Renal cortex interstitium (tissue), 11 donors: ENCODE results near the gene RAB30. TPM values are rescaled to one million over a fixed set of nuclear protein-coding genes. Genes with fewer than 3 reads are reported as not detected.
"Not testable (repeated sequence)": the region's sequence is repeated elsewhere in the genome, so short reads cannot be mapped to it uniquely, and the experiment has no call there.

Source experiments
- DNase-seq, 11 donors: peaks; one replicate each; pipeline ENCODE4 v3.0.0-alpha.2; 2013; ENCODE audit warnings: low read depth in 9 of 11, low spot score in 4 of 11; ENCODE audit errors: extremely low read depth in 1 of 11
- polyA plus RNA-seq, 3 donors: library from polyadenylated mRNA; unstranded; fragments of 120-200 nt; gene quantifications; one replicate each; pipeline ENCODE4 v1.2.1, GENCODE V29; 2013; ENCODE audit not compliant: insufficient read length in 3 of 3

RAB30 gene
- polyA plus RNA-seq, 3 donors, result 7.6 to 7.9 (median 7.7) TPM

DNA sequence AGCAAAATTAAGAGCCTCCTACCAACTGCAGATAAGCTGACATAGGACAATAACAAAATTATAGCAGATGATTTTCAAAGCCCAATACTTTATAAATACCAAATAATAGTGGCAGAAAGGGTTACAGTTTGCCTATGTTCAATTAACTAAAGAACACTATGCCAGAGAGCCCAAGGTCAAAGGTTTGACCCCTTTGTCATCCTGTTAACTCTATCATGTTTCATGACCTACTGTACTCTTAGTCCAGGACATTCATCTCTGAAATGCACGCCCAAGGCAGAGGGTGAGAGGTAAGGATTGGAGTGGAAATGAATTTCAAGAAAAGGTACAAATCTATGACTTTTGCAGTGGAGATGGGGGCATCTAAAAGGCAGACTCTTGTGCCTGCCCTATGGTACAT, 99.6 kb downstream of the RAB30 start:
- DNase-seq, result no peak

DNA sequence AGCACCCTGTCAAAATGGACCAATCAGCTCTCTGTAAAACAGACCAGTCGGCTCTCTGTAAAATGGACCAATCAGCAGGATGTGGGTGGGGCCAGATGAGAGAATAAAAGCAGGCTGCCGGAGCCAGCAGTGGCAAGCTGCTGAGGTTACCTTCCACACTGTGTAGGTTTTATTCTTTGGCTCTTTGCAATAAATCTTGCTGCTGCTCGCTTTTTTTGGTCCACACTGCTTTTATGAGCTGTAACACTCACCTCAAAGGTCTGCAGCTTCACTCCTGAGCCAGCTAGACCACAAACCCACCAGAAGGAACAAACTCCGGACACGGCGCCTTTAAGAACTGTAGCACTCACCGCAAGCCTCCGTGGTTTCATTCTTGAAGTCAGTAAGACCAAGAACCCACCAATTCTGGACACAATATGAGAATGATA, 100.2 kb downstream of the RAB30 start:
- not testable (repeated sequence) for DNase-seq

DNA sequence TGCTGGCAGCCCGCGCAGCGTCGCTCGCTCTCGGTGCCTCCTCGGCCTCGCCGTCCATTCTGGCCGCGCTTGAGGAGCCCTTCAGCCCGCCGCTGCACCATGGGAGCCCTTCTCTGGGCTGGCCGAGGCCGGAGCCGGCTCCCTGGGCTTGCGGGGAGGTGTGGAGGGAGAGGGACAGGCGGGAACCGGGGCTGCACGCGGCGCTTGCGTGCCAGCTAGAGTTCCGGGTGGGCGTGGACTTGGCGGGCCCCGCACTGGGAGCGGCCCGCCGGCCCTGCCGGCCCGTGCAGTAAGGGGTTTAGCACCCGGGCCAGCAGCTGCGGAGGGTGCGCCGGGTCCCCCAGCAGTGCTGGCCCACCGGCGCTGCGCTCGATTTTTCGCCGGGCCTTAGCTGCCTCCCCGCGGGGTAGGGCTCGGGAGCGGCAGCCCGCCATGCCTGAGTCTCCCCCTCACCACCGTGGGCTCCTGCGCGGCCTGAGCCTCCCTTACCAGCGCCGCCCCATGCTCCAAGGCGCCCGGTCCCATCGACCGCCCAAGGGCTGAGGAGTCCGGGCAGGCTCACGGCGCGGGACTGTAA, 101.1 kb downstream of the RAB30 start:
- DNase-seq, result not testable (repeated sequence)

DNA sequence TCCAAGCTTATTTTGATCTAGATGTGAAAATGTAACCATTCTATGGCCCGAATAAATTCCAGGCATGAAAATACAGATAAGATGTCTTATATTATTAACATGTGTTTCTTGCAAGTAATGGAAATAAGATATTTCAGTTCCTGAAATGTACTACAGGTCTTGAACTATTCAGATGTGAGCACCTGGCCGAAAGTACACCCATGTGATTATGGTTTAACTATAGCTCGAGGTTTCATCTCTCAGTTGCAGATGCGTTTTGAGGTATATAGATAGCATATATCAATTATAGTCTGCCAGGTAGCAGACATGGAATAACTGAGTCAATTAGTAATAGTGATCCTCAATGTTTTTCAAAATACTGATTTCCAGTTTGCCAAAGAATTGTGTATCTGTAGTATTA, 101.9 kb downstream of the RAB30 start:
- DNase-seq, result no peak

DNA sequence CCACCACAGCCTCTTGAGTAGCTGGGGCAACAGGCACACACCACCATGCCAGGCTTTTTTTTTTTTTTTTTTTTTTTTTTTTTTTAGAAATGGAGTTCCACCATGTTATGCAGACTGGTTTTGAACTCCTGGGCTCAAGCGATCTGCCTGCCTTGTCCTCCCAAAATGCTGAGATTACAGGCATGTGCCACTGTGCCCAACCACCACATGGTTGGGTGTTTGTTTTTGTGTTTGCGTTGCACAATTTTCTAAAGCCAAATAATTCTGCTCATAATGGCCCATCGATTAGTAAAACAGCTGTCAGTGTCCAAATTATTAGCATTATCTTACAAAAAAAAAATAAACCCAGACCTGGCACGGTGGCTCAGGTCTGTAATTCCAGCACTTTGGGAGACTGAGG, 104.3 kb downstream of the RAB30 start:
- no peak for DNase-seq

DNA sequence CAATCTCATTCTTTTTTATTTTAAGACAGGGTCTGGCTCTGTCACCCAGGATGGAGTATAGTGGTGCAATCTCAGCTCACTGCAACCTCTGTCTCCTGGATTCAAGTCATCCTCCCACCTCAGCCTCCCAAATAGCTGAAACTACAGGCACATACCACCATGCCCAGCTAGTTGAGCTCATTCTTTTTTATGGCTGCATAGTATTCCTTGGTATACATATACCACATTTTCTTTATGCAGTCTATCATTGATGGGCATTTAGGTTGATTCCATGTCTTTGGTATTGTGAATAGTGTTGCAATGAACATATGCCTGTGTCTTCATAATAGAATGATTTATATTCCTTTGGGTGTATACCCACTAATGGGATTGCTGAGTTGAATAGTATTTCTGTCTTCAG, 109.7 kb downstream of the RAB30 start:
- not testable (repeated sequence) for DNase-seq

DNA sequence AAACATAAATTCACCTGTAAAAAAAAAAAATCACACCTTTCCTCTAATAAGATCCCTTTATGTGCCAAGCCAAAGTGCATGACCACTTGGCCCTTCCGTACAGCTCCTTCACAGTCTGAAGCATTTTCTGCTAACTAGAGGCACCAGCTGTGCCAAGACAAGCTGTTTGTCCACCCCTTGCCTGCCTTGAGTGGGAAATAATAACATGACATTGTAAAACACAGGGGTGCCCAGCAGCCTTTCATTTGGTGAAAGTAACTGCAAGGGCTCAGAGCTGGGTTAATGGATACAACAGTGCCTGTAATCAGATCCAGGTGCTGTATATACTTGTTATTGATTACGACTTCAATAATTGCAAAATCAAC, 110.9 kb downstream of the RAB30 start:
- DNase-seq, result no peak

DNA sequence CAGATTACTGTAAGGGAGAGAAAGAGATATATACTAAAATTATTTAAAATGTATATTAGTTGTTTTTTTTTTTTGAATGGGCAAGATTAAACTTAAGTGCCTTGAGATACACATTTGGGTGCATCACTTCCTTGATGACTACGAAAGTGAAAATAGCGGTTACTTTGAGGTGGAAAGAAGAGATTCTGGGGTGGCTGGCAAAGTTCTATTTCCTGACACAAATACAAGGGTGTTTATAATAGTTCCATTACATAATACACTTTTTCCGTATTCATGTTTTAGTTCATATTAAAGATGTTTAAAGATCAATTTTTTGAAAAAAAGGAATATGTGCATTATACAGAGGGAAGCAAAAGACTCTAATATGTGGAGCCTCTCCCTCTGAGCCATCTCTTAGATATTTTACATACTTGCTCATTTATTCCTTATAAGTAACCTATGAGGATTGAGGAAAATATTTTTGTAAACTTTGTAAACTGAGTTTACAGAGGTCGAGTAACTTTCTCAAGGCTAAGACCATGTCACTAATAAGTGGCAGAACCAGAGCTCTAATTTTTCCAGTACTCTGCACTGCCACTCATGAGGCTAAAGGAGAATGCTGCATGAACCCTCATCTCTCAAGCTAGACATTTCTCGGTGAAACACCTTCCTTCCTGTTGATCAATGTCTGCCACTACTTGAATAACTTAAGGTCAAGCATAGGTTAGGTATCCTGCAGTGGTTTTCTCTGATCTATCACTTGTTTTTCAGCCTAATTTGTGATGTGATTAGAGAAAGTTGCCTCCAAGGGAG, 111.5 kb downstream of the RAB30 start:
- no peak for DNase-seq

DNA sequence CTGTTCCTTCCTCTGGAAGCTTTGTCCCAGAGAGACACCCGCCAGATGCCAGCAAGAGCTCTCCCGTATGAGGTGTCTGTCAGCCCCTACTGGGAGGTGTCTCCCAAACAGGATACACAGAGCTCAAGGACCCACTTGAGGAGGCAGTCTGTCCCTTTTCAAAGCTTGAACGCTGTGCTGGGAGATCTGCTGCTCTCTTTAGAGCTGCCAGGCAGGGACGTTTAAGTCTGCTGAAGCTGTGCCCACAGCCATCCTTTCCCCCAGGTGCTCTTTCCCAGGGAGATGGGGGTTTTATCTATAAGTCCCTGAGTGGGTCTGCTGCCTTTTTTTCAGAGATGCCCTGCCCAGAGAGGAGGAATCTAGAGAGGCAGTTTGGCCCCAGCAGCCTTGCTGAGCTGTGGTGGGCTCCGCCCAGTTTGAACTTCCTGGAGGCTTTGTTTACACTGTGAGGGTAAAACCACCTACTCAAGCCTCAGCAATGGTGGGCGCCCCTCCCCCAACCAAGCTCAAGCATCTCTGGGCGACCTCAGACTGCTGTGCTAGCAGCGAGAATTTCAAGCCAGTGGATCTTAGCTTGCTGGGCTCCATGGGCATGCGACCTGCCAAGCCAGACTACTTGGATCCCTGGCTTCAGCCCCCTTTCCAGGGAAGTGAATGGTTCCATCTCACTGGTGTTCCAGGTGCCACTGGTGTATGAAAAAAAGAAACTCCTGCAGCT, 115.8 kb downstream of the RAB30 start:
- not testable (repeated sequence) for DNase-seq

DNA sequence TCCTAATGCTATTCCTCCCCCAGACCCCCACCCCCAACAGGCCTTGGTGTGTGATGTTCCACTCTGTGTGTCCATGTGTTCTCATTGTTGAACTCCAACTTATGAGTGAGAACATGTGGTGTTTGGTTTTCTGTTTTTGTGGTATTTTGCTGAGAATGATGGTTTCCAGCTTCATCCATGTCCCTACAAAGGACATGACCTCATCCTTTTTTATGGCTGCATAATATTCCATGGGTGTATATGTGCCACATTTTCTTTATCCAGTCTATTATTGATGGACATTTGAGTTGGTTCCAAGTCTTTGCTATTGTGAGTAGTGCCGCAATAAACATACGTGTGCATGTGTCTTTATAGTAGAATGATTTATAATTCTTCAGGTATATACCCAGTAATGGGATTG, 121.2 kb downstream of the RAB30 start:
- DNase-seq, result not testable (repeated sequence)

DNA sequence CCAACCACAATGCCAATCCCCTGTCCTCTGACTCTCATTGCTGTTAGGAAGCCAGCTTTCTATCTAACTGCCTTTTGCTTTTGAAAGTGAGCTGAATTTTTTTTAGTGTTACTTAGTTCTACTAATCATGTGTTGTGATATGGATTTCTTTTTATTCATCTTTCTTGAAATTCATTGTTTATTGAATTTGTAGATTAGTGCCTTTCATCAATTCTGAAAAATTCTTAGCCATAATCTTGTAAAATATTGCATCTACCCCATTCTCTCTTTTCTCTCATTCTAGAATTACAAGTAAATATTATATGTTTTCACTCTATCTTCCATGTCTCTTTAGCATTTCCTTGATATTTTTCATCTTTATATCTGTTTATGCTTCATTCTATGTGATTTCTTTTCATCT, 122.3 kb downstream of the RAB30 start:
- no peak for DNase-seq

DNA sequence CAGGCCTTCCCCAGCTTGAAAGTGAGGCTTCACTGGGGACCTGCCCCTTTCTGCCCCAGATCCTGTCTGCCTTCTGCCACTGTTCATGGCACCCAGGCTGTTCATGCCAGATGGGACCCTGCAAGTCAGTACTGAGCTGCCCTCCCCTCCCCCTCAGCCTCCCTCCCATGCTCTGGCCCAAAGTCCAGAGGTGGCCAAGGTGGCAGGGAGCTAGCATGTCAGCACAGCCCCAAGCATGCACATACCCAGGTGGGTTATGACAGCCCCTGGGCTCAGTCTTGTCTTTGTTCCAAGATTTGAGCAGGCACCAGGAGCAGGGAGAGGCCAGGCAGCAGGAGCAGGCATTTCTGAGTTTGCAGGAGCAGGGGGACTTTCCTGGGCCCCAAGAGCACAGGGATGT, 126.0 kb downstream of the RAB30 start:
- DNase-seq, result no peak

DNA sequence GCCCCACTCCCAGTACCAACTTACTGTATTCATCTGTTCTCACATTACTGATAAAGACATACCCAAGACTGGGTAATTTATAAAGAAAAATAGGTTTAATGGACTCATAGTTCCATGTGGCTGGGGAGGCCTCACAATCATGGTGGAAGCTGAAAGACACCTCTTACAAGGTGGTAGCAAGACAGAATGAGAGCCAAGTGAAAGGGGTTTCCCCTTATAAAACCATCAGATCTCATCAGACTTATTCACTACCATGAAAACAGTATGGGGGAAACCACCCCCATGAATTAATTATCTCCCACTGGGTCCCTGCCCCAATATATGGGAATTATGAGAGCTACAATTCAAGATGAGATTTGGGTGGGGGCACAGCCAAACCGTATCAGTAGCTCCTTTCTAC, 126.7 kb downstream of the RAB30 start:
- DNase-seq, result not testable (repeated sequence)

DNA sequence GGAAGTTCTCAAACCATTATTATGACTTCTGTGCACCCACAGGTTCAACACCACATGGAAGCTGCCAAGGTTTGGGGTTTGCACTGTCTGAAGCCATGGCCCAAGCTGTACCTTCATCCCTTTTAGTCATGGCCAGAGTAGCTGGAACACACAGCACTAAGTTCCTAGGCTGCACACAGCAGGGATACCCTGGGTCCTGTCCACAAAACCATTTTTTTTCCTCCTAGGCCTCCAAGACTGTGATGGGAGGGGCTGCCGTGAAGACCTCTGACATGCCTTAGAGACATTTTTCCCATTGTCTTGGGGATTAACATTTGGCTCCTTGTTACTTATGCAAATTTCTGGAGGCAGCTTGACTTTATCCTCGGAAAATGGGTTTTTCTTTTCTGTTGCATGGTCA, 127.5 kb downstream of the RAB30 start:
- no peak for DNase-seq

DNA sequence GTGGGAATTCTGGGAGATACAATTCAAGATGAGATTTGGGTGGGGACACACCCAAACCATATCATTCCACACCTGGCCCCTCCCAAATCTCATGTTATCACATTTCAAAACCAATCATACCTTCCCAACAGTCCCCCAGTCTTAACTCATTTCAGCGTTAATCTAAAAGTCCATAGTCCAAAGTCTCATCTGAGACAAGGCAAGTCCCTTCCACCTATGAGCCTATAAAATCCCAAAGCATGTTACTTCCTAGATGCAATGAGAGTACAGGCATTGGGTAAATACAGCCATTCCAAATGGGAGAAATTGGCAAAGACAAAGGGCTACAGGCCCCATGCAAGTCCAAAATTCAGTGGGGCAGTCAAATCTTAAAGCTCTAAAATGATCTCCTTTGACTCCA, 128.3 kb downstream of the RAB30 start:
- not testable (repeated sequence) for DNase-seq

DNA sequence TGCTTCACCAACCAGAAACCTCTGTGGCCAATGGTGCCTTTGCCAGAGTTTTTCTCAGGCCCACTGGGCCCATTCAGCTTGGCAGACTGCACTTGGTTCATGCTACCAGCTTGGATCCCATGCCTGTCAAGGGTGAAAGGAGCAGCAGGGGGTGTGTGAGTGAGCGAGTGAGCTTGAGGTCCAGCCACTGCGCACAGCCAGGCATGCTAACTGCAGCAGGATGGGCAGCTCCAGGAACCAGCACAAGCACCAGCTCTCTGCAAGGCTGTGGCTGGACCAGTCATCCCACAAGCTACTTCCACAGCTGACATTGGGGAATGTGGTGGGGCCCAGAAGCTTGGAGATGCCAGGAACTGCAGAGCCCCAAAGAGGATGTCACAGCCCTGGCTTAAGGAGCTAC, 129.3 kb downstream of the RAB30 start:
- no peak for DNase-seq

DNA sequence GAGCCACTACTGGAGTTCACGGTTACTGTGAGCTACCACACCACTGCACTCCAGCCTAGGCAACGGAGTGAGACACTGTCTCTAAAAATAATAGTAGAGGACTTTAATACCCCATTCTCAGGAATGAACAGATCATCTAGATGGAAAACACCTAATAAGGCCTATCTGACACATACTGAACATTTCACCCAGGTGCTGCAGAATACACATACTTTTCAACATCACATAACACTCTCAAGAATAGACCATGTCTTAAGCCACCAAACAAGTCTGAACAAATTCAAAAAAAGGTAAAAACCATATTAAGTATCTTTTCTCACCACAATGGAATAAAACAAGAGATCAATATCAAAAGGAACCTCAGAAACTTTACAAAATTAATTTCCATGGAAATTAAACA, 132.2 kb downstream of the RAB30 start:
- no peak for DNase-seq

DNA sequence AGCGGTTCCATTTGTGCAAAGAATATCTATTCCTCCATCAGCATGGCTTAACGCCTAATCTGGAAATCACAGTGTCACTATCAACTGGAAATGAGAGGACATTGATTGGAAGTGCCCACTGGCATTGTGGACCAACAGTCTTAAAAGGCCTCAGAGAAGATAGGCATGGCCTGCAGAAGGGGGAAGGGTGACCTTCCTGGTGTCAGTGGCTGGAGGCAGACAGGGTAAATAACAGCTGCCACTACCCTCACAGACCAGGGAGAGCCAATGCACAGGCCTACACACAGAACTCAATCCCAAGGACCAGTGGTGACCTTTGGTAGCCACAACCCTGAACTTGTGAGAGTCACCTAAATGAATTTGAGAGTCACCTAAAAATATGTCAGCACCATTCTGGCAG, 134.1 kb downstream of the RAB30 start:
- no peak for DNase-seq

DNA sequence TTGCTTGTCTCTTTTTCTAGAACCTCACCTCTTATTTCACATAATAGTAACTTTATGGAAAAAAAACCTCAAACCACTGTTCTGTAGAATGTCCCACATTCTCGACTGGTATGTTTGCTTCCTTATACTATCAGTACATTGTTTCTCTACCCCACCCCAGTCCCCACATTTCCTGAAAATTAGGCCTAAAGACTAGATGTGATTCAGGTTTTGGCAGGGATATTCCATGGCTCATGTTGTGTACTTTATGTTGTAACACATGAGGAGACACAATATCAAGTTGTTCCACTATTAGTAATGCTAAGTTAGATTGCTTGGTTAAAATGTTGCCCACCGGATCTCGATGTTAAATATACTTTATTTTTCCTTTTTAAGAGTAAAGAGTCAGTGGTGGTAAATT, 135.4 kb downstream of the RAB30 start:
- DNase-seq, result no peak

DNA sequence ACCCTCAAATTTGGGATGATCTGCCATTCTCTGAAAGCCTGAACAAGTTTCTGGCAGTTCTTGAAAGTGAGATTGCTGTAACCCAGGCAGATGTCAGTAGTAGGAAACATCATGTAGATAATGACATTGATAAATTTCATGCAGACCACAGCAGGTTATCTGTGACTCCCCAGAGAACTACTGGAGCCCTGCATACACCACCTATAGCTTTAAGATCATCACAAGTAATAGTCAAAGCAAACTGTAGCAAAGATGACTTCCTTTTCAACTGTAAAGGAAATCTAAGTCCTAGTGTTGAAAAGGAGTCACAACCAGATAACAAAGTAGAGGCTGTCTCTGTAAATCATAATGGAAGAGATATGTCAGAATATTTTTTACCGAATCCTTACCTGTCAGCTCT, 139.1 kb downstream of the RAB30 start:
- DNase-seq, result no peak
